ENCODE data around the gene FGF1.
"Not testable (repeated sequence)": the region's sequence is repeated elsewhere in the genome, so short reads cannot be mapped to it uniquely, and the experiment has no call there.

The FGF1 gene

GRCh38 chr5:142648108-142648507 is 37.8 kb downstream of the FGF1 start:
- FAIRE-seq; DNase-seq (ENCODE audit: insufficient read length, low spot score): not testable (repeated sequence)

- DNase-seq (ENCODE audit: insufficient read length, low spot score), result no peak
- no peak for FAIRE-seq
Observed at GRCh38 chr5:142645456-142645855, 40.4 kb downstream of the FGF1 start.

DNA sequence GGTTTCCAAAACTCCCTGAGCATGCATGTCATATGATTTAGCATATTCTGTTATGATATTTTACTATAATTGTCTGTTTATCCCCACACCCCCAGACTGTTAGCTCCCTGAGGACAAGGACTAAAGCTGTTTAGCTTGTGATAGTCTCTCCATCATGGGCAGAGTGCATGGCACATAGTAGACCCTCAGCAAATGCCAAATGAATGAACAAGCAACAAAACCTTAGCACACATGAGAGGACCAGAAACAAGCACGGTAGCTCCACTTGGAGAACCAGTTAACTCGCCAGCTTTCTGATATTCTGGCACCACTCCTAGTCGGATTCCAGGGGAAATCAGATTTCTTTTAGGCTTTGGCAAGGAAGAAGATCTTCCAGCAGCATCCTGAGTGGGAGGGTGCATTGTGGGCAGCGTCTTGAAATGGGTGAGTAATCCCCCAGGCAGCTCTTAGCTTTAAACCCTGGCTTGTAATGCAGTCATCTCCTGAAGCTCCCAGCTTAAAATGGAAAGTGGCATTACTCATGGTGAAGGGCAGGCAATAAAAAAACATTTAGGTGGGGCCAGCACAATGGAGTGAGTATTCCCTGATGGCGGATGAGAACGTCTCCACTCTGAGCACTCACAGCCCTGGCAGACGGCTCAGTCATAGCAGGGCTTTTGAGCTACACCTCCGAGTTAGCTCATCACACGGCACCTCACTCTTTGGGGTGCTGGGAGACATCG is 41.1 kb downstream of the FGF1 start:
- peak; percentile 94 for DNase-seq (ENCODE audit: insufficient read length, low spot score)
- peak; percentile 66 for FAIRE-seq

DNA sequence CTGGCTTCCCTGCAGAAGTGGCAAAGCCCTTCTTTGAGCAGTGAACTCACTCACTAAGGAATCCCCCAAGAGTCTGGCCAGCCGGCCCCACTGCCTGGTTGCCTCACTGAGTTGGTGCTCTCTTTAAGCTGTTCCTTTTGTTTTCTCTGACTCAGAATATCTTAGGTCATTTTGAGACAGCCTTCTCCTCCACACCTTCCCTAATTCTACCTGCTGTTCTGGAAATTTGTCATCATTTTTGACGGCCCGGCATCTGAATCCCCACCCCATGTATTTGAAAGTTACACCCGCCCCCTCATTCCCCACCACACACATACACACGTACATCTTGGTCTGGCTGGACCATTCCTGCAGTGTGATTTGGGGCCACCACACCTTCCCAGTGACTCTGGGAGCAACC is 41.8 kb downstream of the FGF1 start:
- FAIRE-seq (no peak), DNase-seq (ENCODE audit: insufficient read length, low spot score) (no peak)

- FAIRE-seq (no peak), DNase-seq (ENCODE audit: insufficient read length, low spot score) (no peak)
Observed at GRCh38 chr5:142643634-142644033, 42.3 kb downstream of the FGF1 start.

DNA sequence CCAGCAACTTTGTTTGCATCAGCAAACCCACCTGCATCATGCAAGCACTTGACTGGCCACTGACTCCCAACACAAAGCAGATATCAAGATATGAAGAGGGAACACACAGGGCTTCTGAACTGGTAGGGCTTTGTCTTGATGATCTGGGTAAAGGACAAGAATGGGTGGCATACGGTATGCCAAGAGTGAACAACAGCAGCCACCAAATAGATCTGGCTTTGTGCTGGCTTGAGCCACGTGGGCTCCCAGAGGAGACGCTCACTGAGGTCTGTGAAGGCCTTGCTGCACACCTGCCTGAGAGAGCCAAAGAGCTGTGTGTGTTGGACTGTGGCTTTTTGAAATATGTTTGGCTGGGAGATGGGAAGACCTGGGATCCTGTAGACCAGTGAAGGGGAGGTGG is 43.5 kb downstream of the FGF1 start:
- FAIRE-seq (no peak), DNase-seq (ENCODE audit: insufficient read length, low spot score) (no peak)

- DNase-seq (ENCODE audit: insufficient read length, low spot score) (no peak), FAIRE-seq (no peak)
Observed at GRCh38 chr5:142641711-142642110, 44.2 kb downstream of the FGF1 start.

DNA sequence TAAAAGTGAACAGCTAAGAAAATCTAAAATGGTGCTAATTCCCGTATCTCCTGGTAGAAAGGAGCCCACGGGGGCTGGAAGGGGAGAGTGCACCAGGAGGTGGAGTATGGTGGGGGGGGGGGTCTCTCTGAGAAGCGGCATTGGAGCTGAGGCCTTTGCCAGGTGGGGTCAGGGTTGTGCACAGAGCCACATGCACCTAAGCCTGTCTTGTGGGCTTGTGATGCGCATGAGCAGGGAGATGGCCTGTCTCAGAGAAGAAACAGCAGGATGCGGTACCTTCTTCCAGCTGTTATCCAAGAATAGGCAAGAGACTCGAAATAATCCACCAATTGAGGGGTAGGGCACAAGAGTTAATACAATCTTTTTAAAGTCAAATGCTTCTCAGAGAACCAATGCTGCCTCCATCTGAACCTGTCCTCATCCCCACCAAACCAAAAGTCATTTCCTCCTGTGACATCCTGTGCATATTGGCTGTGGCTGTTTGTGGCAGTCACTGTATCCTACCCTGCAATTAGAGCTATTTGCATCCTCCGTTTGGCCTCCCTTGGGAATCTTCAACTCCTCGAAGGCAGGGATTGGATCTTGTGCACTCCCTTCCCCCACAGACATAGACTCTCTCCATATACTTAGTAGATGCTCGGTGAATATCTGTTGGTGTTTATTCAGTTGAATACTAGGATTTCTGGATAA is 45.4 kb downstream of the FGF1 start:
- DNase-seq (ENCODE audit: insufficient read length, low spot score) (no peak), FAIRE-seq (no peak)

GRCh38 chr5:142639455-142639854 is 46.4 kb downstream of the FGF1 start:
- DNase-seq (ENCODE audit: insufficient read length, low spot score) (no peak), FAIRE-seq (peak; percentile 64)

GRCh38 chr5:142637871-142638270 is 48.0 kb downstream of the FGF1 start:
- FAIRE-seq, result no peak
- no peak for DNase-seq (ENCODE audit: insufficient read length, low spot score)

DNA sequence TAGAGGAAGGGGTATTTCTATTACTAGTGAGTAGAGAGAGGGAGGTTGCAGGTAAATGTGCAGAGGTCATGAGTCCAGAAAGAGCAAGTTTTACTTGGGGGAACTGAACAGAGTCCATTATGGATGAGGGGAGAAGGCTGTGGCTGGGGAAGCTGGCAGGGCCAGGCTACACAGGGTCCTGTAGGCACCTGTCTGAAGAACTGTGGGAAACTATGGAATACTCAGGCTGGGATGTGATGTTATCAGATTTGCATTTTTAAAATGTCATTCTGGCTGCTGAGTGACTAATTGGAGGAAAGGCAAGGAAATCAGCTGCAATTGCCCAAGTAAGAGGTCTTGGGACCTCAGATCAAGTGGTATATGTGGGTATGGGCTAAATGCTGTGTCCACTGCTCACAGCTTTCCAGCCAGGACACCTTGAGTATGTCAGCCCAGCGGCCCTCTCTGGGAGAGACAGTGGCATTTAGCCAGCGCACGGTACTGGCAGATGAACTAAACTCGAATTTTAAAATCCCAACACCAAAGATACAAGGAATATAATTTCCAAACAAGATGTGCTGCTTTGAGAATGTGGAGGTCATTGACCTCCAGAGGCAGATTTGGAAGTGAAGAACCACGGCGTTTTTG is 49.1 kb downstream of the FGF1 start:
- FAIRE-seq (no peak), DNase-seq (ENCODE audit: insufficient read length, low spot score) (no peak)

GRCh38 chr5:142636093-142636492 is 49.8 kb downstream of the FGF1 start:
- DNase-seq (ENCODE audit: insufficient read length, low spot score) (no peak), FAIRE-seq (no peak)

- DNase-seq (ENCODE audit: insufficient read length, low spot score), result no peak
- no peak for FAIRE-seq
Observed at GRCh38 chr5:142634216-142635011, 51.5 kb downstream of the FGF1 start.

DNA sequence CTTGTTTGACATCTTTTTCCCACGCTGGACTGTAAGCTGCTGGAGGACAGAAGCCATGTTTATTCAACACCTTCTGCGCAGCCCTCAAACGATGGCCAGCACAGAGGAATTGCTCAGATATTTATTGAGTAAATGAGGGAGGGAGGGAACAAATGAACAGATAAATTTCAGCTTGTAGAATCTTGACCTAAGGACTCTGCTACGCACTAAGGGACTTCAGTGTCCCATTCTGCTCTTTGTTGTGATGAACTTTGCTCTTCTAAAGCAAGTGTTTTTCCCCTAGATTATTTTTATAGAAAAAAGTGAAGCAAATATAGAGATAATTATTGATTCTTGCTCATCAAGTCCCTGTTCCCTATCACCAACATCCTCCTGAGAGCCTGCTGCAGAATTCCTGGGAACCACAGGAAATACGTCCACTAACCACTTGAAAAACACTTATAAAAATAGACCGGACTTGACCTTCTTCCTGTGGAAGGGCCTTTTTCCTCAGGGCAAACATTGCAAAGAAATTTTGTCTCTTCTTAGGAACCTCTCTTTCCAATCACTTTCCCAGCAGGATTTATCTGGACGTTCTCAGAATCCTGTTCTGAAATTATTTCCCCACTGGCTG is 54.9 kb downstream of the FGF1 start:
- DNase-seq (ENCODE audit: insufficient read length, low spot score), result no peak

DNA sequence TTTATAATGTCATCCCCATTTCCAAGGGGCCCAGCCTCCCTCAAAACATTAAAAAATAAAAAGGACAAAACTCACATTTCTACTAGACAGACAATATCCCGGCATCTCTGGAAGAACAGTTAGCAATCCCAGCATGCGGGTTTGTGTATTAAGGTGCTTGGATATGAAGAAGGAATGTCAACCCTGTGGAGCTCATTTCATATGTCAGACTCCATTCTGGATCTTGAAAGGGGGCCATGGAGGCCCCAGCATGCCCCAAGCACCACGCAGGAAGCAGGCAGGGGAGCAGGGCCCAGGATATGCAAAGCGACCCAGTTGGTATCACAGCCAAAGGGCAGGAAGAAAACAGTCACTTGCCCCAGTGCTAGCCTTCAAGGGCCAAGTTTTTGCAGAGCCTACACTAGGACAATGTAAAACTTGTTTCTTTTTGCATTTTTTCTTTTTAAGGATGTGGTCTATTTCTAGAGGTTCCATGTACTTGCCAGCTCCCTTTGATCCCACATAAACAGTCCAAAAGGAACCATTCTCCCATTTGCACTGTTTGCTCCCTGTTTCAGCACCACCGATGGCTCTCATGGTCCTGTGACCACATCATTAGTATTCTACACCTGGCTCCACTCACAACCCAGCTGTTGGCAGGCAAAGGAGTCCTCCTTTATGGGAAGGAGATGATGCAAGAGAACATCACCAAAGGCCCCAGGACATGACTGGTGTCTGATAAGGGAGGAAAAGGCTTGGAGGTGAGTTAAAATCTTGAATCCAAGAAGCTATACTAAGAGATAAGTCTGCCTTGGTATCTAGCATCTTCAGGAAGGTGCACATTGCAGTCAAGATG is 58.3 kb downstream of the FGF1 start:
- DNase-seq (ENCODE audit: insufficient read length, low spot score) (no peak), FAIRE-seq (no peak)

More for the DNA sequence above, 54.9 kb downstream of the FGF1 start:
- FAIRE-seq, result no peak

GRCh38 chr5:142626786-142627185 is 59.1 kb downstream of the FGF1 start:
- DNase-seq (ENCODE audit: insufficient read length, low spot score), result no peak
- no peak for FAIRE-seq

- no peak for DNase-seq (ENCODE audit: insufficient read length, low spot score)
- no peak for FAIRE-seq
Observed at GRCh38 chr5:142626099-142626498, 59.8 kb downstream of the FGF1 start.

DNA sequence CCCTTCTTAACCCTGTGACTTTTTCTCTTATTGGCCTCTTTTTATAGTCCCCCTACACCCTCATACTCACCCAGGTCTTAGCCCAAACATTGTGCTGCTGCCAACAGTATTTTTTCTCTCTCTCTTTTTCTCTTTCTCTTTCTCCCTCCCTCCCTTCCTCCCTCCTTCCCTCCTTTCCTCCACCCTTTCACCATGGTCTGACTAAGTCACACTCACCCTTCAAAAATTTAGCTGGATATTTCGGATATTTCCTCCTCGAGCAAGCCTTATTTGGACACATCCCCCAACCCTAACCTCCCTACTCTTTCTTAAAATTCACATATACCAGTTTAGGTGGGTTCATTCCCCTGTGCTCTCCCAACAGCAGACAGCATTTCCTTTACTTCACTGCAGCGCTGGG is 64.7 kb downstream of the FGF1 start:
- DNase-seq (ENCODE audit: insufficient read length, low spot score), result no peak
- no peak for FAIRE-seq

DNA sequence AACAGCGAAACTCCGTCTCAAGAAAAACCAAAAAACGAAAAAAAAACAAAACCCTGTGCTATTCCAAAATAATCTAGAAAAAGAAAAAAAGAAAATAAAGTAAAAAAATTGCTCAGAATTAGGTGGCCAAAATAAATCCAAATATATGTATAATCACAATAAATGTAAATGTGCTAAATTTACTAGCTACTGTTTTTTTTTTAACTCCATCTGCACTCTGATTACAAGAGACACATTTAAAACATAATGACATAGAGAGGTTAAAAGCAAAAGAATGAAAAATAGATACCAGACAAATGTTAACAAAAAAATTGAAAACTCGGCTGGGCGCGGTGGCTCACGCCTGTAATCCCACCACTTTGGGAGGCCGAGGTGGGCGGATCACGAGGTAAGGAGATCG is 66.1 kb downstream of the FGF1 start:
- DNase-seq (ENCODE audit: insufficient read length, low spot score) (no peak), FAIRE-seq (no peak)

GRCh38 chr5:142618130-142618523 is 67.8 kb downstream of the FGF1 start:
- FAIRE-seq, result no peak

More at GRCh38 chr5:142618130-142618523, 67.8 kb downstream of the FGF1 start:
- DNase-seq (ENCODE audit: insufficient read length, low spot score), result peak; percentile 57

Data from HTR-8/SVneo (cell line).